Neural cell (in vitro differentiated cells): ENCODE measurements around the gene AGO4. TPM values are rescaled to one million over a fixed set of nuclear protein-coding genes. Genes with fewer than 3 reads are reported as not detected.

Experiments used
- H2AFZ ChIP-seq: fragments of 200-600, 300-800 bp; sonication (generic), shearing (Covaris generic); 2 replicates; pipeline ENCODE4 v1.6.0; 2014; ENCODE audit warnings: low read depth, mild to moderate bottlenecking, antibody characterized with exemption, low read length, moderate library complexity
- H3F3A ChIP-seq: fragments of 200-600 bp; shearing (Covaris generic); 2 replicates; pipeline ENCODE4 v1.6.1; 2016; ENCODE audit warnings: mild to moderate bottlenecking, moderate library complexity, mixed read lengths, antibody characterized with exemption, low read length; ENCODE audit not compliant: insufficient read depth, poor library complexity, severe bottlenecking
- H3K27ac ChIP-seq: fragments of 200-600, 300-800 bp; sonication (generic), shearing (Covaris generic); 2 replicates; pipeline ENCODE4 v1.5.1; 2014; ENCODE audit warnings: mild to moderate bottlenecking, low read length, moderate library complexity
- H3K27me3 ChIP-seq: fragments of 300-800, 200-600 bp; sonication (generic), shearing (Covaris generic); 2 replicates; pipeline ENCODE4 v1.6.0; 2014; ENCODE audit warnings: mild to moderate bottlenecking, low read depth, low read length, moderate library complexity; ENCODE audit not compliant: insufficient read depth
- H3K36me3 ChIP-seq: fragments of 300-800, 200-600 bp; sonication (generic), shearing (Covaris generic); 2 replicates; pipeline ENCODE4 v1.5.1; 2014; ENCODE audit warnings: mild to moderate bottlenecking, antibody characterized with exemption, low read length, moderate library complexity; ENCODE audit not compliant: insufficient read depth
- H3K4me2 ChIP-seq: fragments of 300-800, 200-600 bp; sonication (generic), shearing (Covaris generic); 2 replicates; pipeline ENCODE4 v1.6.0; 2014; ENCODE audit warnings: mild to moderate bottlenecking, low read length
- H3K4me3 ChIP-seq: fragments of 300-800, 200-600 bp; sonication (generic), shearing (Covaris generic); 2 replicates; pipeline ENCODE4 v1.5.1; 2014; ENCODE audit warnings: mild to moderate bottlenecking, low read length, moderate library complexity
- H3K79me2 ChIP-seq: fragments of 200-600 bp; shearing (Covaris generic); replicated peaks from 2 replicates; pipeline ENCODE4 v1.6.0; 2014; ENCODE audit warnings: mild to moderate bottlenecking, low read length, moderate library complexity; ENCODE audit not compliant: insufficient read depth
- H3K9ac ChIP-seq: fragments of 300-800, 200-600 bp; sonication (generic), shearing (Covaris generic); 2 replicates; pipeline ENCODE4 v1.6.1; 2016; ENCODE audit warnings: mild to moderate bottlenecking, low read length, mixed read lengths
- H3K9me2 ChIP-seq: fragments of 200-600 bp; shearing (Covaris generic); 2 replicates; pipeline ENCODE4 v1.6.1; 2016; ENCODE audit warnings: mild to moderate bottlenecking, low read length, mixed read lengths; ENCODE audit not compliant: insufficient read depth
- H3K9me3 ChIP-seq: fragments of 200-600, 300-800 bp; sonication (generic), shearing (Covaris generic); 2 replicates; pipeline ENCODE4 v1.6.1; 2016; ENCODE audit warnings: mild to moderate bottlenecking, mixed run types, low read length, moderate library complexity, mixed read lengths
- H4K20me1 ChIP-seq: fragments of 200-600 bp; shearing (Covaris generic); 2 replicates; pipeline ENCODE4 v1.6.1; 2016; ENCODE audit warnings: mild to moderate bottlenecking, mixed run types; ENCODE audit not compliant: insufficient read depth
- EP300 ChIP-seq: fragments of 450-650 bp; conservative IDR thresholded peaks from 2 replicates; pipeline ENCODE4 v1.6.1; 2014; ENCODE audit warnings: antibody characterized with exemption, mild to moderate bottlenecking, moderate library complexity; ENCODE audit not compliant: poor library complexity, severe bottlenecking
- EZH2 ChIP-seq: fragments of 200-600, 300-800 bp; shearing (Covaris generic), sonication (generic); IDR thresholded peaks from 2 replicates; pipeline ENCODE4 v1.6.1; 2014; ENCODE audit warnings: antibody characterized with exemption, low read length, borderline replicate concordance, mild to moderate bottlenecking; ENCODE audit not compliant: insufficient read depth, poor library complexity, severe bottlenecking
- MXI1 ChIP-seq: fragments of 450-650 bp; conservative IDR thresholded peaks from 2 replicates; pipeline ENCODE4 v1.6.1; 2014; ENCODE audit warnings: antibody characterized with exemption, mild to moderate bottlenecking; ENCODE audit not compliant: poor library complexity, severe bottlenecking
- POLR2AphosphoS5 ChIP-seq: IDR thresholded peaks from 2 replicates; pipeline ENCODE4 v1.6.1; 2012
- RAD21 ChIP-seq: fragments of 450-650 bp; conservative IDR thresholded peaks from 2 replicates; pipeline ENCODE4 v1.6.1; 2014; ENCODE audit warnings: antibody characterized with exemption, mild to moderate bottlenecking, moderate library complexity
- REST ChIP-seq: IDR thresholded peaks from 2 replicates; pipeline ENCODE4 v1.6.1; 2012; ENCODE audit warnings: borderline replicate concordance
- SMC3 ChIP-seq: fragments of 450-650 bp; conservative IDR thresholded peaks from 2 replicates; pipeline ENCODE4 v1.6.1; 2014; ENCODE audit warnings: antibody characterized with exemption, mild to moderate bottlenecking, moderate library complexity; ENCODE audit not compliant: poor library complexity
- TAF1 ChIP-seq: IDR thresholded peaks from 2 replicates; pipeline ENCODE4 v1.6.1; 2012; ENCODE audit warnings: low read depth
- polyA plus RNA-seq: library from polyadenylated mRNA; depleted of rRNA; stranded (reverse); fragments of >200 nt; gene quantifications from 2 replicates; pipeline ENCODE4 v1.2.3, GENCODE V29; 2014
- TF ChIP-seq, protein P1 (sequence below): fragments of 450-650 bp; IDR thresholded peaks from 2 replicates; pipeline ENCODE4 v1.5.1; 2014; ENCODE audit warnings: antibody characterized with exemption, mild to moderate bottlenecking, moderate library complexity; ENCODE audit not compliant: poor library complexity, severe bottlenecking

The AGO4 gene
- polyA plus RNA-seq, 1 donor from 2014 or later = 51.9 TPM

DNA sequence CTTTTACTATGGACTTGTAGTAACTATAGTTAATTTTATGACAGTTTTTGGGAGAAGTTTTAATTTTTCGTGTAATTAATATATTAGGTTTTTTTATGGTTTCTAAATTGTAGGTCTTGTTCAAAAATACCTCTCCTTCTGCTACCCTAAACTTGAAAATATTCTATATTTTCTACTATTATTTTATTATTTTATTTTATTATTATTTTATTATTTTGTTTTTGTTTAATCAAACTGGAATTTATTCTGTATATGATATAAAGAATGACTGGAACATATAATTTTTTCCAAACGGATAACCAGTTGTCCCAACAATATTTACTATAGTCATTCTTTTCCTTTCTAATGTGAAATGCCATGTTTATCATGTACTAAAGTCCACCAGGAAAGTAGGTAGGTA lies 17.1 kb upstream of the AGO4 start:
- Histone ChIP-seq H3K4me2 (no peak overlapping the region), H3K4me3 (no peak overlapping the region), H3F3A (no peaks in the 10 kb centered on the region), H3K27ac (no peak overlapping the region), H3K27me3 (no peaks in the 10 kb centered on the region), H2AFZ (no peak overlapping the region), H3K9me2 (no peaks in the 10 kb centered on the region), H3K9me3 (no peaks in the 10 kb centered on the region), H4K20me1 (no peaks in the 10 kb centered on the region), H3K9ac (no peak overlapping the region), H3K79me2 (no peaks in the 10 kb centered on the region), H3K36me3 (no peaks in the 10 kb centered on the region)
- TF ChIP-seq POLR2AphosphoS5 = no peak
- no peak for TF ChIP-seq EZH2
- TF ChIP-seq REST = no peak
- TF ChIP-seq EP300 = no peak
- TF ChIP-seq, protein P1, sequence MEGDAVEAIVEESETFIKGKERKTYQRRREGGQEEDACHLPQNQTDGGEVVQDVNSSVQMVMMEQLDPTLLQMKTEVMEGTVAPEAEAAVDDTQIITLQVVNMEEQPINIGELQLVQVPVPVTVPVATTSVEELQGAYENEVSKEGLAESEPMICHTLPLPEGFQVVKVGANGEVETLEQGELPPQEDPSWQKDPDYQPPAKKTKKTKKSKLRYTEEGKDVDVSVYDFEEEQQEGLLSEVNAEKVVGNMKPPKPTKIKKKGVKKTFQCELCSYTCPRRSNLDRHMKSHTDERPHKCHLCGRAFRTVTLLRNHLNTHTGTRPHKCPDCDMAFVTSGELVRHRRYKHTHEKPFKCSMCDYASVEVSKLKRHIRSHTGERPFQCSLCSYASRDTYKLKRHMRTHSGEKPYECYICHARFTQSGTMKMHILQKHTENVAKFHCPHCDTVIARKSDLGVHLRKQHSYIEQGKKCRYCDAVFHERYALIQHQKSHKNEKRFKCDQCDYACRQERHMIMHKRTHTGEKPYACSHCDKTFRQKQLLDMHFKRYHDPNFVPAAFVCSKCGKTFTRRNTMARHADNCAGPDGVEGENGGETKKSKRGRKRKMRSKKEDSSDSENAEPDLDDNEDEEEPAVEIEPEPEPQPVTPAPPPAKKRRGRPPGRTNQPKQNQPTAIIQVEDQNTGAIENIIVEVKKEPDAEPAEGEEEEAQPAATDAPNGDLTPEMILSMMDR = no peak
- TF ChIP-seq TAF1 = no peak
- TF ChIP-seq MXI1 = no peak
- TF ChIP-seq SMC3 = no peak
- TF ChIP-seq RAD21 = no peak

DNA sequence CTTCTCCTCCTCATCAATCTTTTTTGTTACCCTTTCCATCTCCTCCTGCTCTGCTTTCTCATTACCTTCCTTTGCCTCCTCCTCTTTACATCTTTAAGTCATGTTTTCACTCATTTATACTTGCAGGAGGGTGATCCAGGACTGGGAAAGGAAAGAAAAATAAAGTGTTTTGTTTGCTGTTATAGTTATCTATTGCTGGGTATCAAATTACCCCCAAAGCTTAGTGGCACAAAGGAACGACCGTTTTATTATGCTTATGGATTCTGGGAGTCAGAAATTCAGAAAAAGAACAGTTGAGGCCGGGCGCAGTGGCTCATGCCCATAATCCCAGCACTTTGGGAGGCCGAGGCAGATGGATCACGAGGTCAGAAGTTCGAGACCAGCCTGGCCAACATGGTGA lies 12.5 kb upstream of the AGO4 start:
- H3K36me3 ChIP-seq = no peaks in the 10 kb centered on the region
- H3K9ac ChIP-seq = no peak overlapping the region
- no peak overlapping the region for H3K27ac ChIP-seq
- no peak overlapping the region for H3K4me3 ChIP-seq
- H3K27me3 ChIP-seq = no peaks in the 10 kb centered on the region
- H2AFZ ChIP-seq = no peak overlapping the region
- no peak for TF ChIP-seq REST
- TF ChIP-seq MXI1 = no peak
- TF ChIP-seq, protein P1 = no peak
- TF ChIP-seq EZH2 = no peak
- no peak for TF ChIP-seq TAF1
- TF ChIP-seq SMC3 = no peak
- no peak for TF ChIP-seq POLR2AphosphoS5
- H4K20me1 ChIP-seq = no peaks in the 10 kb centered on the region
- H3K79me2 ChIP-seq = no peaks in the 10 kb centered on the region
- no peak overlapping the region for H3K4me2 ChIP-seq
- H3K9me3 ChIP-seq = no peaks in the 10 kb centered on the region
- no peaks in the 10 kb centered on the region for H3F3A ChIP-seq
- no peaks in the 10 kb centered on the region for H3K9me2 ChIP-seq
